H1 (cell line): ENCODE results near the gene ARID4A. TPM values are rescaled to one million over a fixed set of nuclear protein-coding genes. Genes with fewer than 3 reads are reported as not detected.

ENCODE experiments used
- CHD2 ChIP-seq: IDR thresholded peaks from 2 replicates; pipeline ENCODE4 v1.6.1; 2012; ENCODE audit warnings: low read length, improper control_type of control experiment
- E2F6 ChIP-seq: IDR thresholded peaks from 2 replicates; pipeline ENCODE4 v1.6.1; 2012; ENCODE audit warnings: inconsistent platforms
- GABPA ChIP-seq: IDR thresholded peaks from 2 replicates; pipeline ENCODE4 v1.6.1; 2011; ENCODE audit warnings: mild to moderate bottlenecking, low read length, moderate library complexity, borderline replicate concordance; ENCODE audit not compliant: insufficient read depth
- HDAC6 ChIP-seq: IDR thresholded peaks from one replicate; pipeline ENCODE4 v1.7.1; 2012; ENCODE audit warnings: low read depth, mild to moderate bottlenecking, inconsistent platforms, low read length, moderate library complexity
- JUND ChIP-seq: IDR thresholded peaks from 2 replicates; pipeline ENCODE4 v1.6.1; 2011; ENCODE audit warnings: mild to moderate bottlenecking, improper control_type of control experiment, low read length
- KDM4A ChIP-seq: IDR thresholded peaks from one replicate; pipeline ENCODE4 v1.7.1; 2012; ENCODE audit warnings: low read depth, mild to moderate bottlenecking, moderate library complexity, low read length, inconsistent platforms; ENCODE audit not compliant: severe bottlenecking
- MAFK ChIP-seq: IDR thresholded peaks from 2 replicates; pipeline ENCODE4 v1.6.1; 2012; ENCODE audit warnings: low read depth, mild to moderate bottlenecking, improper control_type of control experiment, low read length
- RBBP5 ChIP-seq: IDR thresholded peaks from 2 replicates; pipeline ENCODE4 v1.7.1; 2012; ENCODE audit warnings: low read depth, mild to moderate bottlenecking, inconsistent platforms, low read length, moderate library complexity, borderline replicate concordance
- RNF2 ChIP-seq: fragments of 200-900, 300-1000 bp; sonication (generic); IDR thresholded peaks from 2 replicates; pipeline ENCODE4 v1.7.1; 2016; ENCODE audit warnings: borderline replicate concordance, low read depth, mild to moderate bottlenecking, antibody characterized with exemption, low read length; ENCODE audit not compliant: poor library complexity, severe bottlenecking; ENCODE audit errors: missing control alignments
- TEAD4 ChIP-seq: IDR thresholded peaks from 2 replicates; pipeline ENCODE4 v1.6.1; 2012; ENCODE audit warnings: low read depth, low read length, inconsistent platforms, mixed read lengths
- polyA plus RNA-seq, 7 experiments: library from polyadenylated mRNA; depleted of rRNA in 3 of 7; stranded (reverse) in 5 of 7; unstranded in 2 of 7; fragments of >200 nt in 5 of 7; fragments of 200-250 nt in 2 of 7; gene quantifications; 1 replicate in 5 of 7; 2 replicates in 1 of 7; 4 replicates in 1 of 7; pipeline versions ENCODE4 v1.2.1 to v1.2.3, GENCODE V29; 2011 to 2013; ENCODE audit warnings: missing spikeins in 2 of 7, mixed read lengths in 2 of 7
- total RNA-seq: library from RNA; stranded (reverse); fragmentation: NEBNext Ultra II Directional; extraction: Animal tissue kit (Norgen Biotek cat#: 25700); gene quantifications from 2 replicates; pipeline ENCODE4 v1.2.1, GENCODE V29; 2021

The ARID4A gene
- total and polyA plus RNA-seq, 2 of the 8 experiments (the other 6 are each of a cell fraction or from before 2014, with no cell fraction given), result 2.1 to 14.6 TPM

DNA sequence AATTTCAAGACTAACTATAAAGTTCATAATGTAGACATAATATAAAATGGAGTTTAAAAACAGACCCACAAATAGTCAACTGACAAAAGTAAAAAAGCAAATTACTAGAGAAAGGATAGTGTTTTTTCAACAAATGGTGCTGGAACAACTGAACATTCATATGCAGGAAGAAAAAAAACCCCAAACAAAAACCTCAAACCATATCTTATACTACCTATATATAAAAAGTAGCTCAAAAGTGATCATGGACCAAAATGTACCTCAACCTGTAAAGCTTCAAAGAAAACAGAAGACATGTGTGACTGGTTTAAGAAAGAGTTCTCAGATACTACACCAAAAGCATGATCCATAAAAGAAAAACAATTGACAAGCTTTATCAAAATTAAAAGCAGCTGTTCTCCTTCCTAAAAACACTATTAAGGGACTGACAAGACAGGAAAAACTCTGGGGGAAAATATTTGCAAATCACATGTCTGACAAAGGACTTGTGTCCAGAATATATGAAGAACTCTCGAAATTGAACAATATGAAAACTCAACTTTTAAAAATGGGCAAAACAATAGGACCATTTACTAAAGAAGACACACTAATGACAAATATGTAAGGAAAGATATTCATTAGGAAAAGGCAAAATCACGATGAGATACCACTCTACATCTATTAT is 22.7 kb upstream of the ARID4A start (continued):
- no peak for TF ChIP-seq KDM4A
- TF ChIP-seq CHD2, result no peak
- TF ChIP-seq TEAD4, result no peak
- no peak for TF ChIP-seq E2F6
- TF ChIP-seq RBBP5, result no peak
- TF ChIP-seq RNF2, result no peak
- no peak for TF ChIP-seq HDAC6
- TF ChIP-seq JUND, result no peak
- no peak for TF ChIP-seq MAFK
- no peak for TF ChIP-seq GABPA
